Smooth muscle cell (in vitro differentiated cells): ENCODE results near the gene DNAJC11. TPM values are rescaled to one million over a fixed set of nuclear protein-coding genes. Genes with fewer than 3 reads are reported as not detected.
"Not testable (repeated sequence)": the region's sequence is repeated elsewhere in the genome, so short reads cannot be mapped to it uniquely, and the experiment has no call there.

Experiments used
- DNase-seq: peaks from one replicate; lab custom pipeline; 2025; ENCODE audit not compliant: unreplicated experiment; lab: John Stamatoyannopoulos, UW
- H2AFZ ChIP-seq: fragments of 200-600 bp; sonication (generic); 2 replicates; pipeline ENCODE4 v1.6.0; 2016; ENCODE audit warnings: antibody characterized with exemption, low read depth, mild to moderate bottlenecking
- H3F3A ChIP-seq: fragments of 200-600 bp; sonication (generic); 2 replicates; pipeline ENCODE4 v1.6.0; 2017; ENCODE audit warnings: antibody characterized with exemption, low read depth
- H3K27ac ChIP-seq: fragments of 200-600 bp; sonication (generic); 2 replicates; pipeline ENCODE4 v1.5.1; 2016; ENCODE audit warnings: low read depth, mild to moderate bottlenecking
- H3K27me3 ChIP-seq: fragments of 200-600 bp; sonication (generic); 2 replicates; pipeline ENCODE4 v1.6.1; 2016; ENCODE audit warnings: low read depth, mild to moderate bottlenecking
- H3K36me3 ChIP-seq: fragments of 200-600 bp; sonication (generic); 2 replicates; pipeline ENCODE4 v1.5.1; 2016; ENCODE audit warnings: low read depth
- H3K4me1 ChIP-seq: fragments of 200-600 bp; sonication (generic); 2 replicates; pipeline ENCODE4 v1.5.1; 2016; ENCODE audit warnings: low read depth
- H3K4me2 ChIP-seq: fragments of 200-600 bp; sonication (generic); 2 replicates; pipeline ENCODE4 v1.6.0; 2016; ENCODE audit warnings: mild to moderate bottlenecking
- H3K4me3 ChIP-seq: fragments of 200-600 bp; sonication (generic); 2 replicates; pipeline ENCODE4 v1.5.1; 2016; ENCODE audit warnings: mild to moderate bottlenecking
- H3K79me2 ChIP-seq: fragments of 200-600 bp; sonication (generic); 2 replicates; pipeline ENCODE4 v1.6.0; 2016; ENCODE audit warnings: low read depth, mild to moderate bottlenecking
- H3K9ac ChIP-seq: fragments of 200-600 bp; sonication (generic); 2 replicates; pipeline ENCODE4 v1.6.0; 2016; ENCODE audit warnings: low read depth
- H3K9me3 ChIP-seq: fragments of 200-600 bp; sonication (generic); replicated peaks from 2 replicates; pipeline ENCODE4 v1.5.1; 2016; ENCODE audit warnings: low read depth
- H4K20me1 ChIP-seq: fragments of 200-600 bp; sonication (generic); 2 replicates; pipeline ENCODE4 v1.6.0; 2016; ENCODE audit warnings: low read depth
- CTCF ChIP-seq: fragments of 200-600 bp; sonication (generic); IDR thresholded peaks from 2 replicates; pipeline ENCODE4 v1.5.1; 2017; ENCODE audit warnings: borderline replicate concordance, mild to moderate bottlenecking, antibody characterized with exemption; ENCODE audit not compliant: insufficient read depth, poor library complexity, severe bottlenecking
- WGBS: methylation state at CpG from one replicate; pipeline ENCODE4 v1.1.7; 2016; ENCODE audit warnings: low lambda C conversion rate; 5-methylcytosine and 5-hydroxymethylcytosine counted together
- polyA plus RNA-seq: library from polyadenylated mRNA; unstranded; fragments of >200 nt; fragmentation: Nextera tagmentation; extraction: Ambion mirVana; gene quantifications from 2 replicates; pipeline ENCODE4 v1.2.1, GENCODE V29; 2016
- total RNA-seq: library from RNA; depleted of rRNA; stranded (reverse); fragments of >200 nt; gene quantifications from 2 replicates; pipeline ENCODE4 v1.2.3, GENCODE V29; 2014

Gene DNAJC11
- total and polyA plus RNA-seq, 2 experiments from 2014 or later, result 25.5 to 35.7 TPM

- Histone ChIP-seq H3K79me2 (no peaks in the 10 kb centered on the region), H3K4me3 (no peak overlapping the region), H3K27ac (no peak overlapping the region), H3K9ac (no peak overlapping the region), H3K36me3 (no peaks in the 10 kb centered on the region), H3F3A (no peaks in the 10 kb centered on the region), H3K27me3 (peaks cover 17% of the 10 kb centered on the region), H2AFZ (no peak overlapping the region), H3K4me1 (no peaks in the 10 kb centered on the region), H4K20me1 (no peaks in the 10 kb centered on the region), H3K4me2 (no peak overlapping the region), H3K9me3 (no peaks in the 10 kb centered on the region)
- 88% methylated on average over 1 of the region's 1 CpG for WGBS
- no peak for TF ChIP-seq CTCF
- DNase-seq, result no peak
Measured at GRCh38 chr1:6711174-6711573, 9.6 kb upstream of the DNAJC11 start.

- 94% methylated on average over 6 of the region's 6 CpGs for WGBS
- Histone ChIP-seq H3K4me1 (peaks cover 7% of the 10 kb centered on the region), H3K27me3 (peaks cover 17% of the 10 kb centered on the region), H3K36me3 (no peaks in the 10 kb centered on the region), H3K27ac (no peak overlapping the region), H3K9ac (no peak overlapping the region), H3K4me2 (no peak overlapping the region), H3K79me2 (peaks cover 18% of the 10 kb centered on the region), H2AFZ (no peak overlapping the region), H3K4me3 (no peak overlapping the region), H3F3A (no peaks in the 10 kb centered on the region), H4K20me1 (no peaks in the 10 kb centered on the region), H3K9me3 (no peaks in the 10 kb centered on the region)
- DNase-seq, result no peak
- TF ChIP-seq CTCF, result no peak
Measured at GRCh38 chr1:6704746-6705145, 3.1 kb upstream of the DNAJC11 start.

GRCh38 chr1:6703016-6703415, 1.4 kb upstream of the DNAJC11 start:
- H3K36me3 ChIP-seq, result no peaks in the 10 kb centered on the region
- no peaks in the 10 kb centered on the region for H3F3A ChIP-seq
- H3K9ac ChIP-seq, result no peak overlapping the region
- H3K27ac ChIP-seq, result no peak overlapping the region
- H3K4me3 ChIP-seq, result no peak overlapping the region
- peaks cover 7% of the 10 kb centered on the region for H3K4me1 ChIP-seq
- H3K9me3 ChIP-seq, result no peaks in the 10 kb centered on the region
- peaks cover 10% of the 10 kb centered on the region for H3K27me3 ChIP-seq
- H3K4me2 ChIP-seq, result no peak overlapping the region
- H3K79me2 ChIP-seq, result peaks cover 36% of the 10 kb centered on the region
- 87% methylated on average over 4 of the region's 4 CpGs for WGBS
- DNase-seq, result no peak
- TF ChIP-seq CTCF, result no peak
- H2AFZ ChIP-seq, result no peak overlapping the region
- no peaks in the 10 kb centered on the region for H4K20me1 ChIP-seq

GRCh38 chr1:6700853-6701436, 671 bp downstream of the DNAJC11 start:
- H3K9ac ChIP-seq, result peak overlapping the region; percentile 99
- no peaks in the 10 kb centered on the region for H3K36me3 ChIP-seq
- DNase-seq, result no peak
- peak overlapping the region; percentile 94 for H3K4me3 ChIP-seq
- H3K9me3 ChIP-seq, result no peaks in the 10 kb centered on the region
- peak overlapping the region; percentile 68 for H3K27ac ChIP-seq
- no peak overlapping the region for H2AFZ ChIP-seq
- peaks cover 56% of the 10 kb centered on the region for H3K79me2 ChIP-seq
- no peaks in the 10 kb centered on the region for H3F3A ChIP-seq
- TF ChIP-seq CTCF, result no peak
- H3K27me3 ChIP-seq, result no peaks in the 10 kb centered on the region
- H3K4me2 ChIP-seq, result peak overlapping the region; percentile 98
- H4K20me1 ChIP-seq, result peaks cover 12% of the 10 kb centered on the region
- peaks cover 7% of the 10 kb centered on the region for H3K4me1 ChIP-seq
- WGBS, result 11% methylated on average over 23 of the region's 24 CpGs

GRCh38 chr1:6699915-6700314, 1.7 kb downstream of the DNAJC11 start:
- H3K4me1 ChIP-seq, H3F3A ChIP-seq, H2AFZ ChIP-seq, H3K27me3 ChIP-seq, DNase-seq, H3K9ac ChIP-seq, H3K27ac ChIP-seq, H3K9me3 ChIP-seq, H3K36me3 ChIP-seq: not testable (repeated sequence)
- Histone ChIP-seq H4K20me1 (peaks cover 12% of the 10 kb centered on the region), H3K79me2 (peaks cover 64% of the 10 kb centered on the region), H3K4me3 (peak overlapping the region; percentile 94), H3K4me2 (peak overlapping the region; percentile 98)
- WGBS, result 98% methylated on average over 4 of the region's 4 CpGs
